GM12865 (cell line): ENCODE measurements around the gene NFKBIZ.

Experiments
- DNase-seq: peaks from one replicate; pipeline ENCODE4 v3.0.0; 2010; ENCODE audit warnings: low read depth
- H3K4me3 ChIP-seq: 2 replicates; pipeline ENCODE4 v1.5.1; 2011; ENCODE audit warnings: mild to moderate bottlenecking, low read depth, low read length, control low read depth
- TF ChIP-seq, protein P1 (sequence below): IDR thresholded peaks from 2 replicates; pipeline ENCODE4 v1.5.1; 2011; ENCODE audit warnings: low read length, control low read depth, low read depth, inconsistent platforms; ENCODE audit not compliant: insufficient read depth; ENCODE audit errors: missing control alignments

The NFKBIZ gene

DNA sequence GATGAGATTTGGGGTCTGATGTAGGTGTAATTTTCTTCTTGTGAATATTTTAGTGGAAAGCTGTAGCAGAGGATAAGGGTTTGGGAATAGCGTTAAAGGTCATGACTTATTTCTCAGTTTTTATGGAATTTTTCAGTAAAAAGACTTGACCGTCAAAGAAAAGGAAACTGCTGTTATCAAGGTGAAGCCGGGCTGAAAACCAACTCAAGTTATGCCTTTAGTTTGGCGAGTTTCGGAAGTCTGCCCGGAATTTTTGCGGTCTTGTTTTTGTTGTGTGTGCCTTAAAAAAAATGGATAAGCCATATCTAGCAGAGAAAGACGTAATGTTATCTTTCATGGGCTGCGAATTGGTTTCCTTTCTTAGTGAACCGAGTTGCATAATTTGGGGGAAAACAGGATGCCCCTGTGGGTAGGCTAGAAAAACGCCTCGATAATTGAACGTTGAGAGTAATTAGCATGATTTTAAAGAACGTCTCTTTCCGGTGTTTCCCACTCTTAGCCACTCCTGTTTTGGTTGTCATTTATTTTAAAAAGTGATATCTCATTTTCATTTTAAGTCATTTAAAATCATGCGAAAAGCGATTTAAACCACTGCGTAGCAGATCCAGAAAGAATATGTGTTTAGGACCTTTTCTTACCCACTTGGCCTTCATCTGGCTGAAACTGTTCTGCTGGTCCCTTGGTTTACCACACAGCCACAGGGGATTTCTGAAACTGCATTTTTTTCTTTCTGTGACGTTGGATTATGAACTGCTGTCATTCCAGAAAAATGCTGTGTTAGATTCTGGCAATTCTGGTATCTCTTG lies 1.1 kb downstream of the NFKBIZ start:
- TF ChIP-seq, protein P1, sequence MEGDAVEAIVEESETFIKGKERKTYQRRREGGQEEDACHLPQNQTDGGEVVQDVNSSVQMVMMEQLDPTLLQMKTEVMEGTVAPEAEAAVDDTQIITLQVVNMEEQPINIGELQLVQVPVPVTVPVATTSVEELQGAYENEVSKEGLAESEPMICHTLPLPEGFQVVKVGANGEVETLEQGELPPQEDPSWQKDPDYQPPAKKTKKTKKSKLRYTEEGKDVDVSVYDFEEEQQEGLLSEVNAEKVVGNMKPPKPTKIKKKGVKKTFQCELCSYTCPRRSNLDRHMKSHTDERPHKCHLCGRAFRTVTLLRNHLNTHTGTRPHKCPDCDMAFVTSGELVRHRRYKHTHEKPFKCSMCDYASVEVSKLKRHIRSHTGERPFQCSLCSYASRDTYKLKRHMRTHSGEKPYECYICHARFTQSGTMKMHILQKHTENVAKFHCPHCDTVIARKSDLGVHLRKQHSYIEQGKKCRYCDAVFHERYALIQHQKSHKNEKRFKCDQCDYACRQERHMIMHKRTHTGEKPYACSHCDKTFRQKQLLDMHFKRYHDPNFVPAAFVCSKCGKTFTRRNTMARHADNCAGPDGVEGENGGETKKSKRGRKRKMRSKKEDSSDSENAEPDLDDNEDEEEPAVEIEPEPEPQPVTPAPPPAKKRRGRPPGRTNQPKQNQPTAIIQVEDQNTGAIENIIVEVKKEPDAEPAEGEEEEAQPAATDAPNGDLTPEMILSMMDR, result no peak
- peak overlapping the region; percentile 91 for H3K4me3 ChIP-seq
- peak; percentile 83 for DNase-seq

DNA sequence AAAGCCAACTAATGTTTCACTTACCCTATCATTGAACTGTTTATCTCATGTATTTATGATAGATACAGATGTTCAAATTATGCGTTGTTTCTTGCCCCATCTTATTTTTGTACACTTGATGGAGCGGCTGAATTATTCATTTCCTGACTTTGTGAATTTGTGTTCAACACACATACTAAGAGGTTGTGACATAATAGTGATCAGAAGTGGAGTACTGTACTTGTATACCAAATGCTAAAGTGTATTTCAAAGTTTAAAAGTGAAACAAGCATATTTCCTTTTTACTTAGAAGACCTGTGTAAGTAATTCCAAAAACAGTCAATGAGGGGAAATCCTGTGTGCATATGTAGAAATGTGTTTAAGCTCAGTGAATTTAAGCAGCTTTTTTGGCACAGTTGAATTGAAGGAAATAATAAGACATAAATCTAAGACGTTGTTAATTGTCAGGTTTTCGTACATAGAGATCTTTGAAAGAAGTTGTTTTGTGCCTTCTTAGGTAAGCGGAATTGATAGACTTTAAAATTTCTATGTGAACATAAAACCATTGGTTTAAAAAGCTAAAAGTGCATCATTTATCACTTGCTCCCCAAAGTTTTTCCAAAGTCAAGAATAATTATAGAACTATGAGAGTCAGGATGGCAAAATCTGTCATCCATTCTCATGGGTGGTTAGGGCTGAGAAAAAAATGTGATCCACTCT lies 1.9 kb downstream of the NFKBIZ start:
- peak overlapping the region; percentile 91 for H3K4me3 ChIP-seq
- no peak for DNase-seq
- TF ChIP-seq, protein P1, result no peak

DNA sequence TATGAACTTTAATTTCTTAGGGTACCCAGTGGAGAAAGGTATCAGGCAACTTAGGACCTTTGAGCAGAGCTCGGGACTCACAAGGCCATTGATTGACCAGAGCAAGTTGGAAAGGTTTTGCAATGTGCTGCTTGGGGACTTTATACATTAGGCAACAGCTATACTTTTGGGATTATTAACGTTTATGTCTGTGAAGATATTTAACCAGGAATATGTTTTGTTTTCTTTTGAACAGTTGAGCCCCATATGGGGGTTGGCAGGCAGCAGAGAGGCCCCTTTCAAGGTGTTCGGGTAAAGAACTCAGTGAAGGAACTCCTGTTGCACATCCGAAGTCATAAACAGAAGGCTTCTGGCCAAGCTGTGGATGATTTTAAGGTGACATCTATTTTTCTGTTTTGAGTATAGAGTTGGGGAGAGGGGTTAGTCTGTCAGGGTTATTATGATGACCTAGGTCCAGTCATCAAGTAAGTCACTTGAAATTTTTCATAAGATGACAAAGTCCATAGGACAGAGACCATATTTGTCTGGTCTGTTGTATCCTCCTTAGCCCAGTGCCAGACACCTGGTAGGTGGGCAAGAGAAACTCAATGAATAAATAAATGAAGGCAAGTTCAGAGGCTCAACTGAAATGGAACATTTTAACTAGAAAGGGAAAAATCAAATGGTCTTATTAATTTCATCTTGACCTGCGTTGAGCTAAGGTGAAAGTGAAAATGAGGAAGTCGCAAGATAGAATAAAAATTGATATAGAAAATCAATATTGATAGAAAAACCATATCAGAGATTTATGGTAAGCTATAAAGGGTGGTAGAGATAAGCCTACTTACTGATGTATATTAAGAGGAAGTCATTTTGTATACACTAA lies 2.8 kb downstream of the NFKBIZ start:
- TF ChIP-seq, protein P1, result no peak
- peak overlapping the region; percentile 91 for H3K4me3 ChIP-seq
- no peak for DNase-seq

DNA sequence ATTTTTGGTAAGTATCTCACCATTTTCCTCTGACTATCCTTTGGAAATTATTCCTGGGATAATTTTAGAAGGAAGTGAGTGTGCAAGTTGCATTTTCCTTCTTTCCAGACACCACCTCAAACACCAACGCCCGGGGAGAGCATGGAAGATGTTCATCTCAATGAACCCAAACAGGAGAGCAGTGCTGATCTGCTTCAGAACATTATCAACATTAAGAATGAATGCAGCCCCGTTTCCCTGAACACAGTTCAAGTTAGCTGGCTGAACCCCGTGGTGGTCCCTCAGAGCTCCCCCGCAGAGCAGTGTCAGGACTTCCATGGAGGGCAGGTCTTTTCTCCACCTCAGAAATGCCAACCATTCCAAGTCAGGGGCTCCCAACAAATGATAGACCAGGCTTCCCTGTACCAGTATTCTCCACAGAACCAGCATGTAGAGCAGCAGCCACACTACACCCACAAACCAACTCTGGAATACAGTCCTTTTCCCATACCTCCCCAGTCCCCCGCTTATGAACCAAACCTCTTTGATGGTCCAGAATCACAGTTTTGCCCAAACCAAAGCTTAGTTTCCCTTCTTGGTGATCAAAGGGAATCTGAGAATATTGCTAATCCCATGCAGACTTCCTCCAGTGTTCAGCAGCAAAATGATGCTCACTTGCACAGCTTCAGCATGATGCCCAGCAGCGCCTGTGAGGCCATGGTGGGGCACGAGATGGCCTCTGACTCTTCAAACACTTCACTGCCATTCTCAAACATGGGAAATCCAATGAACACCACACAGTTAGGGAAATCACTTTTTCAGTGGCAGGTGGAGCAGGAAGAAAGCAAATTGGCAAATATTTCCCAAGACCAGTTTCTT lies 3.9 kb downstream of the NFKBIZ start:
- TF ChIP-seq, protein P1, result no peak
- no peak for DNase-seq
- no peak overlapping the region for H3K4me3 ChIP-seq

DNA sequence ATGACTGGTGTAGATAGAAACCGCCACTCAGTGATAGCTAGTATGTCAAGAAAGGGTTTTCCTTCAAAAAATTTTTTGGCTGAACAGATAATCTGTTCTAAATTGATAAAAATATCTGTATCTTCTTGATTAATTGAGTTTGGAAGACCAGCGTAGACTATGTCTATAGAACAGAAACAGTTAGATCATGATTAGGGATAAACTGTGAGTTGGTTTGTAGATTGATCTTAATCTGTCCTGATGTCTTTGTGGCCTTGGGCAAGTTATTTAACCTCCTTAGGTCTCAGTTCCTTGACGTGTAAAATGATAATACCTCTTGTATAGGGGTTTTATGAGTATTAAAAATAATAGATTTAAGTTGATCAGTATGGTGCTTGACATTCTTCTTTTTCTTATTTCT lies 4.7 kb downstream of the NFKBIZ start:
- DNase-seq, result no peak
- no peak overlapping the region for H3K4me3 ChIP-seq
- TF ChIP-seq, protein P1, result no peak
